Activated T-cell treated with anti-CD3 and anti-CD28 coated beads for 4 hours (primary cell): ENCODE data around the gene RFX2.

Experiments
- DNase-seq: peaks from one replicate; pipeline ENCODE4 v3.0.0-alpha.2; 2020

The RFX2 gene

DNA sequence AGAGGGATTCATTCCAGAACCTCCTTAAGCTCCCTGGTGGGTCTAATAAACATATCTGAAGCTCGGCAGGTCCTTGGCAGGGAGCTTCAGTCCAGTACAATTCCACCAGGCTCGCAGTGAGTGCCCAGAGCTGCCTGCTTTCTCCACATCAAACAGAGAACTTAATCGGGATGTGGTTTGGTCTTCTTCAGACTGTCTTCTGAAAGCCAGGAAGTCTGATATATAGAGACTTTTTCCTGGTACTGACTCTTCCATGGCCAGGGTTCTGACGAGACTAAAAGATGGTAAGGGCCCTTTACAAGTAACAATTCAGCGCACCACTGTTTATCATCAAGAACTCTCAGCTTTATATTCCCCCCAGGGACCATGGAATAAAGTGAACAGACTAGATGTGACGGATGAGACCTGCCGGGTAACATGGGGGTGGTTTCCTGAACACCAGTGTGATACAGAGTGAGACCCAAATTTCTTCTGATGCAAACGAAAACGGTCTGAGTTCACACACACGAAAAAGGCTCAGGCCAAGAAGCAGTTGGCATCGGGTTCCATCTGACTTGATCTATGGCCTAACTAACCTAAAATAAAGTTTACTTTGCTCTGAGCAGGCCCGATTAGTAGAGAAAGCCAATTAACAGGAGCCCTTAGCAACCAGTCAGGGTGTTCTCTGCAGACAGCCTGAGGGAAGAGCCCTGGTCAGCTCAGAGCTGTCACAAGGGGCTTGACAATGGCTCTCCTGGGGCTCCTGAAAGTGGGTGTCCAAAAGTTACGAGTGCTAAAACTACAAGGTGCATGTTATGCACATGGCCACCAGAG, 161.3 kb downstream of the RFX2 start:
- no peak for DNase-seq

DNA sequence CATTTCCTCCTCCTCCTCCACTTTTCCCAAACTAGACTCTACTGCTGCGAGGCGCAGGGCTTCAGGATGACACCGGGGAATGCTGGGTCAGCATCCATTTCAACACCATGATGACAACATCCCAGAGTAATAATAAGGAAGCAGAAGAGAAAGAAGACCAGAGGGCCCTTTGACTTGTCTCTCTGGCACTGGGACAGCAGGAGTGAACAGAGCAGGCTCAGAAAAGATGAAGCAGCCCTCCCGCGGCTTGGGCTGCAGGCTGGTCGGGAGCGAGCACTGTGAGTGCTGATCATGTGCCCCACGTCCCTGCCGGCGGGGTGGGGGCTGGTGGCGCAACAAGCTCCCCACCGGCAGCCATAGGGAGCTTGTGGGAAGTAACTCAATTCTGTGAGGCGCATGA, 162.9 kb downstream of the RFX2 start:
- DNase-seq = no peak

DNA sequence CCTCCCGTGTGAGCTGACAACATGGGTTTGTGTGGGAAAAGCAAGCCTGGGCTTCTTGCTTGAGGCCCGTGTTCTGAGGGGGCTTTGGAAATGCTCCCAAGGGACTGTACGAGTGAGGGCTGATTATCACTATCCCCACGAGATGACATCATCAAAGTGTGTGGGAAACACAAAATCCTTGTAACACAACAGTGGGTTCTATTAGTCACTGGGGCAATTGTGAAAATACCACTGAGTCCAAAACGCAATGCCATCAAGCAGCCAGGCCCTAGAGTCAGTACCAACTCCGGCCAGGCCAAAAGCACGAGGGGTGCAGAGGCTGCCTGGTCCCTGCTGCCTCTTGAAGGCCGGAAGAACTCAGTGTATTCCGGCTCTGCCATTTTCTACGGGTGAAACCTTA, 166.7 kb downstream of the RFX2 start:
- DNase-seq = no peak
